Skeletal muscle tissue (tissue), 4 donors: ENCODE results near the gene HIP1R. TPM values are rescaled to one million over a fixed set of nuclear protein-coding genes. Genes with fewer than 3 reads are reported as not detected.
"Not testable (repeated sequence)": the region's sequence is repeated elsewhere in the genome, so short reads cannot be mapped to it uniquely, and the experiment has no call there.

Experiments used
- H3K27ac ChIP-seq: one replicate; pipeline ENCODE4 v1.7.0; 2013; ENCODE audit warnings: mild to moderate bottlenecking, low read depth, low read length, inconsistent platforms
- H3K27me3 ChIP-seq, 3 donors: one replicate each; pipeline ENCODE4 v1.7.0; 2013; ENCODE audit warnings: low read length in 3 of 3; ENCODE audit not compliant: control insufficient read depth in 3 of 3, insufficient read depth in 3 of 3
- H3K36me3 ChIP-seq, 3 donors: one replicate each; pipeline ENCODE4 v1.7.0; 2013; ENCODE audit warnings: low read length in 3 of 3; ENCODE audit not compliant: control insufficient read depth in 3 of 3, insufficient read depth in 3 of 3
- H3K4me1 ChIP-seq, 3 donors: one replicate each; pipeline ENCODE4 v1.7.0; 2013; ENCODE audit warnings: low read length in 3 of 3, mild to moderate bottlenecking in 3 of 3; ENCODE audit not compliant: control insufficient read depth in 3 of 3, insufficient read depth in 3 of 3
- H3K4me3 ChIP-seq, 3 donors: one replicate each; pipeline ENCODE4 v1.7.0; 2013; ENCODE audit warnings: low read length in 3 of 3
- H3K9ac ChIP-seq, 3 donors: one replicate each; pipeline ENCODE4 v1.7.0; 2013; ENCODE audit warnings: low read length in 3 of 3, mild to moderate bottlenecking in 3 of 3, moderate library complexity in 2 of 3, low read depth in 1 of 3
- H3K9me3 ChIP-seq, 3 donors: one replicate each; pipeline ENCODE4 v1.7.0; 2013; ENCODE audit warnings: low read length in 3 of 3; ENCODE audit not compliant: control insufficient read depth in 3 of 3
- total RNA-seq: library from RNA; depleted of rRNA; stranded (reverse); fragments of >200 nt; gene quantifications from one replicate; pipeline ENCODE4 v1.2.3, GENCODE V29; 2014
- donor health status: Osteomylitis.

HIP1R gene
- total RNA-seq, 1 donor from 2014 or later, result 6.3 TPM

- not testable (repeated sequence) for H3K4me3 ChIP-seq, H3K4me1 ChIP-seq, H3K9me3 ChIP-seq, H3K9ac ChIP-seq, H3K27ac ChIP-seq, H3K27me3 ChIP-seq
- H3K36me3 ChIP-seq, result peaks cover 0 to 12% (median 0%) of the 10 kb centered on the region in 3 donors
Measured at GRCh38 chr12:122804957-122805356, 30.3 kb upstream of the HIP1R start.

GRCh38 chr12:122807651-122808050, 27.6 kb upstream of the HIP1R start:
- peaks cover 0 to 9% (median 0%) of the 10 kb centered on the region in 3 donors for H3K36me3 ChIP-seq
- H3K27ac ChIP-seq, result no peak overlapping the region
- H3K27me3 ChIP-seq, result no peaks in the 10 kb centered on the region
- no peaks in the 10 kb centered on the region for H3K9me3 ChIP-seq
- no peaks in the 10 kb centered on the region for H3K4me1 ChIP-seq
- H3K4me3 ChIP-seq, result no peak overlapping the region
- no peak overlapping the region for H3K9ac ChIP-seq

GRCh38 chr12:122811777-122812176, 23.5 kb upstream of the HIP1R start:
- Histone ChIP-seq H3K4me1 (no peaks in the 10 kb centered on the region), H3K9me3 (no peaks in the 10 kb centered on the region), H3K9ac (no peak overlapping the region), H3K27me3 (no peaks in the 10 kb centered on the region), H3K27ac (no peak overlapping the region), H3K4me3 (no peak overlapping the region), H3K36me3 (peaks cover 0 to 2% (median 0%) of the 10 kb centered on the region in 3 donors)

GRCh38 chr12:122813310-122813713, 21.9 kb upstream of the HIP1R start:
- Histone ChIP-seq H3K4me3 (no peak overlapping the region), H3K4me1 (no peaks in the 10 kb centered on the region), H3K9ac (no peak overlapping the region), H3K36me3 (no peaks in the 10 kb centered on the region), H3K9me3 (no peaks in the 10 kb centered on the region), H3K27me3 (no peaks in the 10 kb centered on the region), H3K27ac (no peak overlapping the region)

- Histone ChIP-seq H3K27me3 (no peaks in the 10 kb centered on the region), H3K4me3 (no peak overlapping the region), H3K36me3 (no peaks in the 10 kb centered on the region), H3K9me3 (no peaks in the 10 kb centered on the region), H3K4me1 (no peaks in the 10 kb centered on the region), H3K27ac (no peak overlapping the region), H3K9ac (no peak overlapping the region)
Measured at GRCh38 chr12:122819209-122819785, 16.0 kb upstream of the HIP1R start.

GRCh38 chr12:122820138-122820537, 15.1 kb upstream of the HIP1R start:
- H3K9ac ChIP-seq, result no peak overlapping the region
- no peaks in the 10 kb centered on the region for H3K4me1 ChIP-seq
- no peak overlapping the region for H3K27ac ChIP-seq
- H3K9me3 ChIP-seq, result no peaks in the 10 kb centered on the region
- no peaks in the 10 kb centered on the region for H3K27me3 ChIP-seq
- H3K4me3 ChIP-seq, result no peak overlapping the region
- no peaks in the 10 kb centered on the region for H3K36me3 ChIP-seq

GRCh38 chr12:122820838-122821271, 14.4 kb upstream of the HIP1R start:
- H3K36me3 ChIP-seq, result no peaks in the 10 kb centered on the region
- H3K9me3 ChIP-seq, result no peaks in the 10 kb centered on the region
- H3K27ac ChIP-seq, result no peak overlapping the region
- no peaks in the 10 kb centered on the region for H3K4me1 ChIP-seq
- no peak overlapping the region for H3K4me3 ChIP-seq
- H3K9ac ChIP-seq, result no peak overlapping the region
- no peaks in the 10 kb centered on the region for H3K27me3 ChIP-seq

- H3K9me3 ChIP-seq, result no peaks in the 10 kb centered on the region
- no peak overlapping the region for H3K27ac ChIP-seq
Measured at GRCh38 chr12:122823429-122823828, 11.8 kb upstream of the HIP1R start.

GRCh38 chr12:122825773-122826724, 9.2 kb upstream of the HIP1R start:
- Histone ChIP-seq H3K27me3 (no peaks in the 10 kb centered on the region), H3K27ac (no peak overlapping the region), H3K9ac (no peak overlapping the region), H3K9me3 (no peaks in the 10 kb centered on the region), H3K4me3 (peak overlapping the region in 1 of 3 donors; percentile 48), H3K4me1 (no peaks in the 10 kb centered on the region), H3K36me3 (no peaks in the 10 kb centered on the region)

More at GRCh38 chr12:122823429-122823828, 11.8 kb upstream of the HIP1R start:
- Histone ChIP-seq H3K36me3 (no peaks in the 10 kb centered on the region), H3K27me3 (no peaks in the 10 kb centered on the region), H3K4me1 (no peaks in the 10 kb centered on the region), H3K9ac (no peak overlapping the region), H3K4me3 (no peak overlapping the region)

- H3K36me3 ChIP-seq, result no peaks in the 10 kb centered on the region
Measured at GRCh38 chr12:122827258-122827657, 8.0 kb upstream of the HIP1R start.

More at GRCh38 chr12:122827258-122827657, 8.0 kb upstream of the HIP1R start:
- Histone ChIP-seq H3K4me1 (no peaks in the 10 kb centered on the region), H3K4me3 (no peak overlapping the region), H3K9me3 (no peaks in the 10 kb centered on the region), H3K9ac (no peak overlapping the region), H3K27me3 (no peaks in the 10 kb centered on the region), H3K27ac (no peak overlapping the region)
